Measurements from ENCODE around the gene EGR1.

EGR1 gene

GRCh38 chr5:138459311-138459933 lies 5.9 kb upstream of the EGR1 start:
- no peak overlapping the region for H3K4me3 ChIP-seq
- H3K4me1 ChIP-seq, result peaks cover 5% of the 10 kb centered on the region
- no peaks in the 10 kb centered on the region for H3K27me3 ChIP-seq (ENCODE audit: low read depth)
- no peak for DNase-seq (ENCODE audit: low spot score in 2 of 2)
- in situ Hi-C loops (cut with MboI; ENCODE audit: low sequenced_read_pairs), result no loop called here
- H3K36me3 ChIP-seq (replicated peaks), result no peaks in the 10 kb centered on the region
- H3K9me3 ChIP-seq, result no peaks in the 10 kb centered on the region

GRCh38 chr5:138460032-138460693 lies 5.1 kb upstream of the EGR1 start:
- no peak for DNase-seq (ENCODE audit: low spot score in 2 of 2)
- in situ Hi-C loops (cut with MboI; ENCODE audit: low sequenced_read_pairs), result no loop called here
- Histone ChIP-seq H3K4me1 (peaks cover 5% of the 10 kb centered on the region), H3K4me3 (no peak overlapping the region), H3K27me3 (ENCODE audit: low read depth) (no peaks in the 10 kb centered on the region), H3K9me3 (no peaks in the 10 kb centered on the region), H3K36me3 (replicated peaks) (no peaks in the 10 kb centered on the region)

GRCh38 chr5:138461343-138462125 lies 3.7 kb upstream of the EGR1 start:
- H3K36me3 ChIP-seq (replicated peaks), result no peaks in the 10 kb centered on the region
- DNase-seq (ENCODE audit: low spot score in 2 of 2), result no peak
- H3K27me3 ChIP-seq (ENCODE audit: low read depth), result no peaks in the 10 kb centered on the region
- H3K4me1 ChIP-seq, result peaks cover 5% of the 10 kb centered on the region
- H3K4me3 ChIP-seq, result no peak overlapping the region
- H3K9me3 ChIP-seq, result no peaks in the 10 kb centered on the region
- in situ Hi-C loops (cut with MboI; ENCODE audit: low sequenced_read_pairs), result no loop called here

GRCh38 chr5:138463419-138464007 lies 1.8 kb upstream of the EGR1 start:
- H3K36me3 ChIP-seq (replicated peaks), result no peaks in the 10 kb centered on the region
- in situ Hi-C loops (cut with MboI; ENCODE audit: low sequenced_read_pairs), result no loop called here
- H3K4me1 ChIP-seq, result peaks cover 5% of the 10 kb centered on the region
- H3K27me3 ChIP-seq (ENCODE audit: low read depth), result no peaks in the 10 kb centered on the region
- peak overlapping the region; percentile 100 for H3K4me3 ChIP-seq
- no peaks in the 10 kb centered on the region for H3K9me3 ChIP-seq
- DNase-seq (ENCODE audit: low spot score in 2 of 2), result no peak

- Histone ChIP-seq H3K4me1 (peaks cover 5% of the 10 kb centered on the region), H3K9me3 (no peaks in the 10 kb centered on the region), H3K27me3 (ENCODE audit: low read depth) (no peaks in the 10 kb centered on the region), H3K4me3 (peak overlapping the region; percentile 100), H3K36me3 (replicated peaks) (no peaks in the 10 kb centered on the region)
- DNase-seq (ENCODE audit: low spot score in 2 of 2), result peak; percentile 93 to 97
- in situ Hi-C loops (cut with MboI; ENCODE audit: low sequenced_read_pairs), result no loop called here
These were observed 1.3 kb upstream of the EGR1 start for GRCh38 chr5:138464008-138464387.

GRCh38 chr5:138464388-138465260 lies 655 bp upstream of the EGR1 start:
- Histone ChIP-seq H3K4me1 (peaks cover 5% of the 10 kb centered on the region), H3K27me3 (ENCODE audit: low read depth) (no peaks in the 10 kb centered on the region), H3K4me3 (peak overlapping the region; percentile 100), H3K36me3 (replicated peaks) (no peaks in the 10 kb centered on the region), H3K9me3 (no peaks in the 10 kb centered on the region)
- peak; percentile 97 to 98 for DNase-seq (ENCODE audit: low spot score in 2 of 2)
- in situ Hi-C loops (cut with MboI; ENCODE audit: low sequenced_read_pairs), result no loop called here

GRCh38 chr5:138466125-138466899 lies 1.0 kb downstream of the EGR1 start:
- peaks cover 5% of the 10 kb centered on the region for H3K4me1 ChIP-seq
- in situ Hi-C loops (cut with MboI; ENCODE audit: low sequenced_read_pairs), result no loop called here
- no peaks in the 10 kb centered on the region for H3K27me3 ChIP-seq (ENCODE audit: low read depth)
- peak overlapping the region; percentile 100 for H3K4me3 ChIP-seq
- H3K36me3 ChIP-seq (replicated peaks), result no peaks in the 10 kb centered on the region
- no peaks in the 10 kb centered on the region for H3K9me3 ChIP-seq
- DNase-seq (ENCODE audit: low spot score in 2 of 2), result peak in 1 of 2 experiments; percentile 28

- Histone ChIP-seq H3K4me3 (no peak overlapping the region), H3K4me1 (peaks cover 5% of the 10 kb centered on the region)
These were observed 1.8 kb downstream of the EGR1 start for GRCh38 chr5:138466900-138467710.

GRCh38 chr5:138467711-138468132 lies 2.4 kb downstream of the EGR1 start:
- H3K9me3 ChIP-seq, result no peaks in the 10 kb centered on the region
- in situ Hi-C loops (cut with MboI; ENCODE audit: low sequenced_read_pairs), result no loop called here
- H3K4me1 ChIP-seq, result peaks cover 5% of the 10 kb centered on the region
- H3K36me3 ChIP-seq (replicated peaks), result no peaks in the 10 kb centered on the region
- no peak overlapping the region for H3K4me3 ChIP-seq
- no peak for DNase-seq (ENCODE audit: low spot score in 2 of 2)
- H3K27me3 ChIP-seq (ENCODE audit: low read depth), result no peaks in the 10 kb centered on the region

More at GRCh38 chr5:138466900-138467710, 1.8 kb downstream of the EGR1 start:
- DNase-seq (ENCODE audit: low spot score in 2 of 2), result no peak
- Histone ChIP-seq H3K9me3 (no peaks in the 10 kb centered on the region), H3K27me3 (ENCODE audit: low read depth) (no peaks in the 10 kb centered on the region), H3K36me3 (replicated peaks) (no peaks in the 10 kb centered on the region)
- in situ Hi-C loops (cut with MboI; ENCODE audit: low sequenced_read_pairs), result no loop called here

- in situ Hi-C loops (cut with MboI; ENCODE audit: low sequenced_read_pairs), result no loop called here
- Histone ChIP-seq H3K4me3 (no peak overlapping the region), H3K27me3 (ENCODE audit: low read depth) (no peaks in the 10 kb centered on the region), H3K9me3 (no peaks in the 10 kb centered on the region), H3K4me1 (peaks cover 4% of the 10 kb centered on the region), H3K36me3 (replicated peaks) (no peaks in the 10 kb centered on the region)
- no peak for DNase-seq (ENCODE audit: low spot score in 2 of 2)
These were observed 3.1 kb downstream of the EGR1 start for GRCh38 chr5:138468133-138468965.

GRCh38 chr5:138468966-138469539 lies 3.8 kb downstream of the EGR1 start:
- no peak for DNase-seq (ENCODE audit: low spot score in 2 of 2)
- in situ Hi-C loops (cut with MboI; ENCODE audit: low sequenced_read_pairs), result no loop called here

More at GRCh38 chr5:138468966-138469539, 3.8 kb downstream of the EGR1 start:
- Histone ChIP-seq H3K4me3 (no peak overlapping the region), H3K4me1 (no peaks in the 10 kb centered on the region; the same call in none of the 2 replicates), H3K27me3 (ENCODE audit: low read depth) (no peaks in the 10 kb centered on the region), H3K36me3 (replicated peaks) (no peaks in the 10 kb centered on the region), H3K9me3 (no peaks in the 10 kb centered on the region)

Data from HAP-1 (cell line).